CD14-positive monocyte (primary cell): ENCODE measurements around the gene ASAP3. TPM values are rescaled to one million over a fixed set of nuclear protein-coding genes. Genes with fewer than 3 reads are reported as not detected.

Experiments used
- DNase-seq, 3 donors: peaks; one replicate each; pipeline ENCODE4 v3.0.0-alpha.2; 2011 to 2022
- H2AFZ ChIP-seq: 2 replicates; pipeline ENCODE4 v1.6.0; 2012; ENCODE audit warnings: mild to moderate bottlenecking, low read depth, low read length, inconsistent platforms; ENCODE audit not compliant: insufficient read depth, poor library complexity, severe bottlenecking
- H3K27ac ChIP-seq, 2 donors: 1 replicate in 1 of 2; 2 replicates in 1 of 2; pipeline ENCODE4 v1.5.1; 2012 to 2013; ENCODE audit warnings: low read length in 2 of 2, control low read depth in 1 of 2, inconsistent platforms in 1 of 2, low read depth in 1 of 2, mild to moderate bottlenecking in 1 of 2
- H3K27me3 ChIP-seq, 2 donors: one replicate each; pipeline versions ENCODE4 v1.6.0 to v1.6.1; 2011 to 2013; ENCODE audit warnings: low read length in 2 of 2; ENCODE audit not compliant: control insufficient read depth in 2 of 2, insufficient read depth in 2 of 2
- H3K36me3 ChIP-seq, 2 donors: replicated peaks in 1 of 2; 1 replicate in 1 of 2; 2 replicates in 1 of 2; pipeline versions ENCODE4 v1.5.1 to v1.6.1; 2012 to 2013; ENCODE audit warnings: low read length in 2 of 2, control low read depth in 1 of 2, inconsistent platforms in 1 of 2, mild to moderate bottlenecking in 1 of 2; ENCODE audit not compliant: insufficient read depth in 2 of 2, control insufficient read depth in 1 of 2
- H3K4me1 ChIP-seq, 2 donors: 1 replicate in 1 of 2; 2 replicates in 1 of 2; pipeline versions ENCODE4 v1.5.1 to v1.6.1; 2012 to 2013; ENCODE audit warnings: low read length in 2 of 2, control low read depth in 1 of 2, inconsistent platforms in 1 of 2, mild to moderate bottlenecking in 1 of 2, moderate library complexity in 1 of 2; ENCODE audit not compliant: insufficient read depth in 2 of 2, control insufficient read depth in 1 of 2
- H3K4me2 ChIP-seq: replicated peaks from 2 replicates; pipeline ENCODE3; 2012; ENCODE audit warnings: low read length, moderate library complexity, mild to moderate bottlenecking; ENCODE audit not compliant: poor library complexity, severe bottlenecking; ENCODE audit errors: extremely low read depth
- H3K4me3 ChIP-seq, 3 experiments: fragments of 200-600 bp in 1 of 3; sonication (generic) in 1 of 3; replicated peaks in 1 of 3; 1 replicate in 2 of 3; 2 replicates in 1 of 3; pipeline ENCODE4 v1.5.1; 2011 to 2013; ENCODE audit warnings: low read length in 3 of 3, mild to moderate bottlenecking in 3 of 3, control low read depth in 2 of 3, low read depth in 2 of 3, inconsistent platforms in 1 of 3, moderate library complexity in 1 of 3
- H3K79me2 ChIP-seq: 2 replicates; pipeline ENCODE4 v1.6.0; 2012; ENCODE audit warnings: mild to moderate bottlenecking, control low read depth, inconsistent platforms, low read length, moderate library complexity; ENCODE audit not compliant: insufficient read depth
- H3K9ac ChIP-seq: 2 replicates; pipeline ENCODE4 v1.6.0; 2017; ENCODE audit warnings: low read length, mild to moderate bottlenecking; ENCODE audit not compliant: insufficient read depth, poor library complexity, severe bottlenecking
- H3K9me3 ChIP-seq, 2 donors: replicated peaks in 1 of 2; 1 replicate in 1 of 2; 2 replicates in 1 of 2; pipeline versions ENCODE4 v1.5.1 to v1.6.1; 2012 to 2013; ENCODE audit warnings: low read length in 2 of 2, control low read depth in 1 of 2; ENCODE audit not compliant: control insufficient read depth in 1 of 2, insufficient read depth in 1 of 2
- H4K20me1 ChIP-seq: 2 replicates; pipeline ENCODE4 v1.6.0; 2012; ENCODE audit warnings: mild to moderate bottlenecking, low read length, control low read depth, moderate library complexity; ENCODE audit not compliant: insufficient read depth
- H3K27ac Mint-ChIP-seq, 7 donors: one replicate each; pipeline ENCODE4 v1.8.0; 2020; ENCODE audit warnings: mild to moderate bottlenecking in 7 of 7, mixed read lengths in 7 of 7, moderate library complexity in 6 of 7, inconsistent platforms in 2 of 7
- H3K27me3 Mint-ChIP-seq, 3 donors: one replicate each; pipeline ENCODE4 v1.8.0; 2021 to 2022; ENCODE audit warnings: low read depth in 3 of 3, mild to moderate bottlenecking in 3 of 3, mixed read lengths in 3 of 3, moderate library complexity in 3 of 3, inconsistent platforms in 1 of 3
- H3K36me3 Mint-ChIP-seq, 2 donors: one replicate each; pipeline ENCODE4 v1.8.0; 2020; ENCODE audit warnings: mixed read lengths in 2 of 2, inconsistent platforms in 1 of 2, mild to moderate bottlenecking in 1 of 2
- H3K4me1 Mint-ChIP-seq: one replicate; pipeline ENCODE4 v1.8.0; 2020; ENCODE audit warnings: mild to moderate bottlenecking, mixed read lengths
- H3K4me3 Mint-ChIP-seq, 2 donors: one replicate each; pipeline ENCODE4 v1.8.0; 2020; ENCODE audit warnings: mild to moderate bottlenecking in 2 of 2, mixed read lengths in 2 of 2, moderate library complexity in 1 of 2
- H3K9me3 Mint-ChIP-seq, 7 donors: one replicate each; pipeline ENCODE4 v1.8.0; 2020 to 2022; ENCODE audit warnings: mixed read lengths in 7 of 7, mild to moderate bottlenecking in 6 of 7, moderate library complexity in 6 of 7, inconsistent platforms in 2 of 7
- CTCF ChIP-seq: fragments of 200-600 bp; IDR thresholded peaks from one replicate; pipeline ENCODE4 v1.8.0; 2022; ENCODE audit warnings: antibody characterized with exemption, mild to moderate bottlenecking
- WGBS: methylation state at CpG from one replicate; pipeline ENCODE4 v1.1.5; 2013; ENCODE audit warnings: missing lambda C conversion rate; ENCODE audit not compliant: insufficient coverage; 5-methylcytosine and 5-hydroxymethylcytosine counted together
- intact Hi-C, 2 donors: fragments of 100-400 bp; cut with micrococcal nuclease; formaldehyde crosslinking; loops; one replicate each; pipeline versions ENCODE4 v1.15.0 to v1.15.1; 2023
- polyA plus RNA-seq, 3 donors: library from polyadenylated mRNA; depleted of rRNA in 1 of 3; unstranded in 2 of 3; stranded (reverse) in 1 of 3; fragments of 300-500 nt in 2 of 3; fragments of >200 nt in 1 of 3; fragmentation: Illumina TruSeq in 2 of 3; gene quantifications; 1 replicate in 2 of 3; 2 replicates in 1 of 3; pipeline ENCODE4 v1.2.3, GENCODE V29; 2012 to 2021

The ASAP3 gene
- polyA plus RNA-seq, 3 donors: 0.27 to 1.1 TPM; not detected in 1

GRCh38 chr1:23531562-23532094 lies 47.6 kb upstream of the ASAP3 start:
- no peaks in the 10 kb centered on the region for H3K9me3 ChIP-seq
- intact Hi-C loops: no loop called here
- peaks cover 0 to 4% (median 0%) of the 10 kb centered on the region in 3 donors for H3K27me3 Mint-ChIP-seq
- no peaks in the 10 kb centered on the region for H3K9me3 Mint-ChIP-seq
- peak overlapping the region; percentile 93 to 98 (median 97) for H3K27ac Mint-ChIP-seq
- H3K27ac ChIP-seq: peak overlapping the region; percentile 93 to 99
- peaks cover 0 to 4% of the 10 kb centered on the region in 2 donors for H3K36me3 Mint-ChIP-seq
- peak overlapping the region; percentile 39 to 93 (median 87) for H3K4me3 ChIP-seq
- H3K4me1 ChIP-seq: peaks cover 94 to 99% of the 10 kb centered on the region in 2 donors
- H3K4me2 ChIP-seq: peak overlapping the region; percentile 100
- no peaks in the 10 kb centered on the region for H3K36me3 ChIP-seq
- peaks cover 86% of the 10 kb centered on the region for H3K4me1 Mint-ChIP-seq
- no peaks in the 10 kb centered on the region for H3K27me3 ChIP-seq
- H3K79me2 ChIP-seq: peaks cover 51% of the 10 kb centered on the region
- WGBS: 0% methylated on average over 2 of the region's 5 CpGs
- peak overlapping the region; percentile 73 for H3K9ac ChIP-seq
- peak overlapping the region; percentile 35 for H2AFZ ChIP-seq
- H3K4me3 Mint-ChIP-seq: peak overlapping the region; percentile 93 to 95
- no peak for DNase-seq
- no peaks in the 10 kb centered on the region for H4K20me1 ChIP-seq
- TF ChIP-seq CTCF: no peak

- H2AFZ ChIP-seq: peak within 1 kb of the TSS; percentile 75
- H3K4me3 Mint-ChIP-seq: peak within 1 kb of the TSS; percentile 93 to 95
Observed at GRCh38 chr1:23530747-23531561, 47.0 kb upstream of the ASAP3 start, which contains the start of gene E2F2. E2F2 (minus strand) TSS chr1:23531233; CDS start chr1:23530793, 440 bp downstream.

More at GRCh38 chr1:23530747-23531561, 47.0 kb upstream of the ASAP3 start, which contains the start of gene E2F2:
- intact Hi-C loops: no loop called here
- Histone ChIP-seq H3K79me2 (peaks cover 58% of the 10 kb centered on the region), H3K9me3 (no peaks in the 10 kb centered on the region), H3K9ac (peak within 1 kb of the TSS; percentile 73), H3K4me1 (peaks cover 94 to 99% of the 10 kb centered on the region in 2 donors), H3K27ac (peak within 1 kb of the TSS; percentile 93 to 99), H3K27me3 (no peaks in the 10 kb centered on the region), H3K36me3 (no peaks in the 10 kb centered on the region), H3K4me3 (peak within 1 kb of the TSS; percentile 39 to 93 (median 87)), H3K4me2 (peak within 1 kb of the TSS; percentile 100), H4K20me1 (no peaks in the 10 kb centered on the region)
- Mint-ChIP-seq H3K27me3 (peaks cover 0 to 4% (median 0%) of the 10 kb centered on the region in 3 donors), H3K9me3 (no peaks in the 10 kb centered on the region), H3K27ac (peak within 1 kb of the TSS; percentile 95 to 99 (median 97)), H3K36me3 (peaks cover 1 to 4% of the 10 kb centered on the region in 2 donors), H3K4me1 (peaks cover 90% of the 10 kb centered on the region)
- peak; percentile 69 to 81 (median 76) for DNase-seq
- no peak for TF ChIP-seq CTCF
- 0% methylated on average over 59 of the region's 85 CpGs for WGBS
